Subcutaneous adipose tissue (tissue), 4 donors: ENCODE results near the gene PCBD1. TPM values are rescaled to one million over a fixed set of nuclear protein-coding genes. Genes with fewer than 3 reads are reported as not detected.

Source experiments
- total RNA-seq, 4 donors: library from RNA; depleted of rRNA; stranded (reverse); fragments of >200 nt; gene quantifications; one replicate each; pipeline ENCODE4 v1.1.0, GENCODE V29; 2016
- TF ChIP-seq, protein P1 (sequence below): fragments of 450-650 bp; IDR thresholded peaks from one replicate; pipeline ENCODE4 v1.5.1; 2016; ENCODE audit warnings: low read depth, mild to moderate bottlenecking, control low read depth, antibody characterized with exemption, moderate library complexity

The PCBD1 gene
- total RNA-seq, 4 donors from 2014 or later, result 62.8 to 141 (median 83.7) TPM

- TF ChIP-seq, protein P1, sequence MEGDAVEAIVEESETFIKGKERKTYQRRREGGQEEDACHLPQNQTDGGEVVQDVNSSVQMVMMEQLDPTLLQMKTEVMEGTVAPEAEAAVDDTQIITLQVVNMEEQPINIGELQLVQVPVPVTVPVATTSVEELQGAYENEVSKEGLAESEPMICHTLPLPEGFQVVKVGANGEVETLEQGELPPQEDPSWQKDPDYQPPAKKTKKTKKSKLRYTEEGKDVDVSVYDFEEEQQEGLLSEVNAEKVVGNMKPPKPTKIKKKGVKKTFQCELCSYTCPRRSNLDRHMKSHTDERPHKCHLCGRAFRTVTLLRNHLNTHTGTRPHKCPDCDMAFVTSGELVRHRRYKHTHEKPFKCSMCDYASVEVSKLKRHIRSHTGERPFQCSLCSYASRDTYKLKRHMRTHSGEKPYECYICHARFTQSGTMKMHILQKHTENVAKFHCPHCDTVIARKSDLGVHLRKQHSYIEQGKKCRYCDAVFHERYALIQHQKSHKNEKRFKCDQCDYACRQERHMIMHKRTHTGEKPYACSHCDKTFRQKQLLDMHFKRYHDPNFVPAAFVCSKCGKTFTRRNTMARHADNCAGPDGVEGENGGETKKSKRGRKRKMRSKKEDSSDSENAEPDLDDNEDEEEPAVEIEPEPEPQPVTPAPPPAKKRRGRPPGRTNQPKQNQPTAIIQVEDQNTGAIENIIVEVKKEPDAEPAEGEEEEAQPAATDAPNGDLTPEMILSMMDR, result no peak
These were observed 34.9 kb downstream of the PCBD1 start for GRCh38 chr10:70853457-70853856.

- TF ChIP-seq, protein P1, result no peak
These were observed 35.3 kb downstream of the PCBD1 start for GRCh38 chr10:70853038-70853437.

DNA sequence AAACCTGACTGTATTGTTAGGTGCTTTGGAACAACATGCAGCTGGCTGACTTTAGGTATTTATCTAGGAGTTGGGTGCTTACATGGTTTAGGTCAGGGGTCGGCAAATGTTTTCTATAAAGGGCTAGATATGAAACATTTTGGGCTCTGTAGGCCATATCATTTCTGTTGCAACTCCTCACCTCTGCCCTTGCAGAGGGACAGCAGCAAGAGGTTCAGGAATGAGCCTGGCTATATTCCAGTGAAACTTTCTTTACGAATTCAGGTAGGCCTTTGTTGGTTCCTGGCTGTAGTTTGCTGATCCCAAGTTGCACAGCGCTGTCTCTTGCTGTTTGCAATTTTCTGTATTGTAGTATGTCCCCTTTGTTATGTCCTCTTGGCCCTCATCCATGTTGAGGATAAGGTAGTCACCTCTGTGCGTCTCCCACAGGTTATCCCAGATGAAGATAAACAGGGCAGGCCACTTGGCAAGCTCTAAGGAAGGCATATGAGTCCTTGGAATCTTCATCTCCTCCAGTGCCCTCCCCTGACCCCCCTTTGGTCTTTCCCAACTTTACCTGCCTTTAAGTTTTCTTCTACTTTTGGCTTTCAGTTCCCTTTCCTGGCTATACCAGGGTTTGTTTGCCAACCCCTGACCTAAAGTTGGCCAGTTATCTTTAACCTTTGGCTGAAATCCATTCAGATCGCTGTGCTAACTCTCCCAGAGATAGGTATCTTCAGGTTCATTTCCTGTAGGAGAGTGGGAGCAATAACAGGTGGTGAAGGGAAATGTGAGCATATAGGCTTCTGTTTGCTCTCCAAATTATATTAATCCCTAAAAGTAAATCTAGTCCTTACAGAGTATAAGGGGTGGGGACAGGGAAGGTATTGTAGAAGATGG is 36.5 kb downstream of the PCBD1 start:
- TF ChIP-seq, protein P1, result no peak

- TF ChIP-seq, protein P1, result no peak
These were observed 38.3 kb downstream of the PCBD1 start for GRCh38 chr10:70850097-70850496.

GRCh38 chr10:70849582-70850016 is 38.8 kb downstream of the PCBD1 start:
- TF ChIP-seq, protein P1, result no peak

DNA sequence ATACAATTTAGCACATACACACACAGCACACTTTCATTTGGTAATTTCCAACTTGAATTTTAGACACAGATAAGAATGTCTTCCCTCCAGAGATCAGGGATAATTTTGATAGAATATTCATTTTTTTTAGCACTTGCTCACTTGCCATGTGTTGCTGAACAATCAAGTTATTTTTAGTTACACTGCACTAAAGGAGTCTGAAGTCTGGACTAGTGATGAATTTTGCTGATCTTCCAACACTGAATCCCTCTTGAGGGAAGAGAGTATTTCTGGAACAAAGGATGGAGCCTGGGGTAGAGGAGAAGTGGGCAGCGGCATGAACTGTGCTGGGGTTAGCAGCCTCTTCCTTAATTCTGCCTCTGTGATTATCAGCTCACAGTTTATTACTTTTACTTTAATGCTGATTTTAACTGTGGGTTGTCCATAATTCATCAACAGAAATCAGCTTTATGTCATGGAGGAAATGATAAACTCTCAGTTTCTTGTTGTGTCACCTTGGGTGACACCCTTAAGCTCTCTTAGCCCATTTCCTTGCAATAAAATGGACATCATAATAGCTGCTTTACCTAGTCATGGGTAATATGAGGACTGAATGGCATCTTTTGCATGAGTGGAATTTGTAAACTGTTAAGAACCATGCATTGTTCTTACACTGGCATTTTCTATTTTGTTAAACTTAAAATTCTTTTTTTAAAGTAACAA is 40.6 kb downstream of the PCBD1 start:
- TF ChIP-seq, protein P1, result no peak

- TF ChIP-seq, protein P1, result no peak
These were observed 41.6 kb downstream of the PCBD1 start for GRCh38 chr10:70846795-70847194.
